Activated CD8-positive, alpha-beta T cell treated with anti-CD3 and anti-CD28 coated beads, Interleukin-2, amount 10 ng/mL, durations not matched to agents 7 days and 5 days (primary cell): Measurements from ENCODE around the gene SNX24. TPM values are rescaled to one million over a fixed set of nuclear protein-coding genes. Genes with fewer than 3 reads are reported as not detected.
"Not testable (repeated sequence)": the region's sequence is repeated elsewhere in the genome, so short reads cannot be mapped to it uniquely, and the experiment has no call there.

Experiments used
- ATAC-seq: fragments of 150-1000 bp; cut with Tn5 transposase; one replicate; pipeline ENCODE4 v1.10.0; 2021; ENCODE audit warnings: moderate library complexity
- CTCF ChIA-PET: fragments of 350-600 bp; sonication (Branson Sonifier 250); formaldehyde crosslinking; loops from one replicate; lab custom pipeline; 2021; ENCODE audit warnings: antibody characterized with exemption; lab: Charles Lee
- POLR2A ChIA-PET: fragments of 350-600 bp; sonication (Branson Sonifier 250); formaldehyde crosslinking; loops from one replicate; lab custom pipeline; 2021; ENCODE audit warnings: antibody characterized with exemption; lab: Charles Lee
- DNase-seq: peaks from one replicate; pipeline ENCODE4 v3.0.0-alpha.2; 2020
- H3K27ac Mint-ChIP-seq: one replicate; pipeline ENCODE4 v1.8.0; 2021; ENCODE audit warnings: mild to moderate bottlenecking, mixed read lengths
- H3K27me3 Mint-ChIP-seq: one replicate; pipeline ENCODE4 v1.8.0; 2021; ENCODE audit warnings: low read depth, mixed read lengths
- H3K36me3 Mint-ChIP-seq: one replicate; pipeline ENCODE4 v1.8.0; 2021; ENCODE audit warnings: low read depth, mixed read lengths
- H3K4me1 Mint-ChIP-seq: one replicate; pipeline ENCODE4 v1.8.0; 2021; ENCODE audit warnings: low read depth, mixed read lengths
- H3K4me3 Mint-ChIP-seq: one replicate; pipeline ENCODE4 v1.8.0; 2021; ENCODE audit warnings: mild to moderate bottlenecking, mixed read lengths
- H3K9me3 Mint-ChIP-seq: one replicate; pipeline ENCODE4 v1.8.0; 2022; ENCODE audit warnings: mixed read lengths; ENCODE audit not compliant: insufficient read depth
- total RNA-seq, 2 experiments: library from RNA; stranded (reverse); gene quantifications; one replicate each; pipeline ENCODE4 v1.2.3, GENCODE V29; 2021

The SNX24 gene
- total RNA-seq, 2 experiments from 2014 or later = 0.29 to 1.6 TPM

DNA sequence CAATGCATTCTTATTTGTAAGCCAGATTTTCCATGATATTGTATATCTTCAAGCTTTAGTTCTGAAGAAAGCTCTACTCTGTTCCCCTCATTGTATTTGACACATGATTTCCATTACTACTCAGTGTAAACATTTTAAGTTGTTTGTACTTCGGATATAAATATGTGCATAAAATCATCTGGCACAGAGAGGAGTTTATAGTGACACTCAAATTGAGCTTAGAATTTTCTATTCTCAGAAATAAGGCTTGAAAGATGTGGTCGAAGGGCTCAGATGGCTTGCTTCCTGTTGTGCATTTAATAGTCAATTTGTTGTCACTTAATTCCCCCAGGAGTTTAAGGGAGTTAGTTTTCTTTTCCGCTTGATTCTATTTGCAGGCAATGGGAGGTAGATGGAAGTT, 102.4 kb downstream of the SNX24 start:
- H3K36me3 Mint-ChIP-seq = no peaks in the 10 kb centered on the region
- ChIA-PET CTCF (no interaction called here), POLR2A (no interaction called here)
- no peak for ATAC-seq
- H3K27ac Mint-ChIP-seq = no peak overlapping the region
- no peak overlapping the region for H3K4me3 Mint-ChIP-seq
- H3K4me1 Mint-ChIP-seq = no peaks in the 10 kb centered on the region
- no peaks in the 10 kb centered on the region for H3K9me3 Mint-ChIP-seq
- no peak for DNase-seq
- peaks cover 2% of the 10 kb centered on the region for H3K27me3 Mint-ChIP-seq

DNA sequence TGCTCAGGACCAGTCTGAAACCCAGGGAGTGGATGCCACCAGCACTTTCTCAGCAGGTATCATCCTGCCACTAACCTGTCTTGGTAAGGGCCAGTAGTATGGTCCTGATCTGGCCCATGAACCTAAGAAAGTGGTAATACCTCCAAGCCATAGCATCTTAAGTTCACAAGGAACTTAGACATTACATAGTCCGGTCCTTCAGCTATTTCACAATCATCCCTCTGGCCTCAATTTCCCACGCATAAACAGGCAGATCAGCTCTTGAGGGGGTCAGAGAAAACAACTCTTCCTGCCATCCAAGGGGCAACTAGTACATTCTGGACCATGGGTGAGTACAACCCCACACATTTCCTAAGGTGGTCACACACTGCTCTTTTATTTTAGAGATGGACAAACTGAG, 102.9 kb downstream of the SNX24 start:
- ChIA-PET CTCF (no interaction called here), POLR2A (no interaction called here)
- no peak for DNase-seq
- ATAC-seq = no peak
- Mint-ChIP-seq H3K27me3 (peaks cover 2% of the 10 kb centered on the region), H3K9me3 (no peaks in the 10 kb centered on the region), H3K36me3 (no peaks in the 10 kb centered on the region), H3K4me1 (no peaks in the 10 kb centered on the region), H3K4me3 (no peak overlapping the region), H3K27ac (no peak overlapping the region)

DNA sequence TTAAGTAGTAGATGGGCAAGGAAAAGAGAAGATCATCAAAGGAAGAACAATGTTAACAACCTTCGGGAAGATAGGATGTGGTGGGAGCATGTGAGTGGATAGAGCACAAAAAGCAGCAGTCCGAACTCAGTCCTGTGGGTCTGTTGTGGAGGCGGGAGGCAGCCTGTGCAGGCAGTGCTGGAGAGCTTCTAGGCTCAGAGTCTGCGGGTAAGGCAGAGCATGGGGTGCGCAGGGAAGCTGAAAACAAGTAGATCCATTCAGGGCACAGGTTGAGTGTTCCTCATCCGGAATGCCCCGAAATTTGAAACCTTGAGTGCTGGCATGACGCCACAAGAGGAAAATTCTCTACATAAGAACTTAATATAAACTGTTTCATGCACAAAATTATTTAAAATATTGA, 106.2 kb downstream of the SNX24 start:
- CTCF ChIA-PET = no interaction called here
- ATAC-seq = no peak
- no peak overlapping the region for H3K27ac Mint-ChIP-seq
- no peak for DNase-seq
- H3K36me3 Mint-ChIP-seq = no peaks in the 10 kb centered on the region
- no peaks in the 10 kb centered on the region for H3K4me1 Mint-ChIP-seq
- POLR2A ChIA-PET = no interaction called here
- no peaks in the 10 kb centered on the region for H3K9me3 Mint-ChIP-seq
- H3K27me3 Mint-ChIP-seq = no peaks in the 10 kb centered on the region
- no peak overlapping the region for H3K4me3 Mint-ChIP-seq

DNA sequence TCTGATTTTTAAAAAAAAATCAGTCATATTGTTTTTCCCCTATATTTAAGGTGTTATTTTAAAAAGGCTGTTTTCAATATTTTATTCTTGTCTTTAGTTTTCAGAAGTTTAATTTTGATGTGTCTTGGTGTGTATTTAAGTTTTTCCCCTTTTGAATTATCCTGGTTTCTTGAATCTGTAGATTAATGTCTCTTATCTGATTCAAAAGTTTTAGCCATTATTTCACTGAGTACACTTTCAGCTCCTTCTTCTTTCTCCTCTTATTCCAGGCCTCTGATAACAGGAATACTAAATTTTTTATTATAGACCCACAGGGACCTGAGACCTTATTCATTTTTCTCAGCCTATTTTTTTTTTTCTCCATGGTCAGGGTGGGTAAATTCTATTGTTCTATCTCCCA, 109.3 kb downstream of the SNX24 start:
- H3K27me3 Mint-ChIP-seq = no peaks in the 10 kb centered on the region
- no peaks in the 10 kb centered on the region for H3K9me3 Mint-ChIP-seq
- POLR2A ChIA-PET = no interaction called here

DNA sequence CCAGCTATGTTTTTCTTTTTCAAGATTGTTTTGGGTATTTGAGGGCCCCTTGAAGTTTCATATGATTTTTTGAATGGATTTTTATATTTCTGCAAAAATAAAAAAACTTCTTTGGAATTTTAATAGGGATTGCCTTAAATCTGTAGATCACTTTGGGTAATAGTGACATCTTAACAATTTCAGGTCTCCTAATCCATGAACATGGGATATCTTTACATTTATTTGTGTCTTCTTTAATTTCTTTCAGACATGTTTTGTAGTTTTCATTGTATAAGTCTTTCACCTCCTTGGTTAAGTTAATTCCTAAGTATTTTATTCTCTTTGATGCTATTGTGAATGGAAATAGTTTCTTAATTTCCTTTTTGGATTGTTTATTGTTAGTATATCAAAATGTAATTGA, 112.0 kb downstream of the SNX24 start:
- ChIA-PET POLR2A (no interaction called here), CTCF (no interaction called here)
- no peak for ATAC-seq
- Mint-ChIP-seq H3K27me3 (no peaks in the 10 kb centered on the region), H3K4me1 (no peaks in the 10 kb centered on the region), H3K4me3 (no peak overlapping the region), H3K27ac (no peak overlapping the region), H3K9me3 (no peaks in the 10 kb centered on the region), H3K36me3 (no peaks in the 10 kb centered on the region)
- DNase-seq = no peak

More for the DNA sequence above, 109.3 kb downstream of the SNX24 start:
- Mint-ChIP-seq H3K27ac (no peak overlapping the region), H3K4me1 (no peaks in the 10 kb centered on the region), H3K36me3 (no peaks in the 10 kb centered on the region), H3K4me3 (no peak overlapping the region)
- CTCF ChIA-PET = no interaction called here
- ATAC-seq (no peak), DNase-seq (no peak)

DNA sequence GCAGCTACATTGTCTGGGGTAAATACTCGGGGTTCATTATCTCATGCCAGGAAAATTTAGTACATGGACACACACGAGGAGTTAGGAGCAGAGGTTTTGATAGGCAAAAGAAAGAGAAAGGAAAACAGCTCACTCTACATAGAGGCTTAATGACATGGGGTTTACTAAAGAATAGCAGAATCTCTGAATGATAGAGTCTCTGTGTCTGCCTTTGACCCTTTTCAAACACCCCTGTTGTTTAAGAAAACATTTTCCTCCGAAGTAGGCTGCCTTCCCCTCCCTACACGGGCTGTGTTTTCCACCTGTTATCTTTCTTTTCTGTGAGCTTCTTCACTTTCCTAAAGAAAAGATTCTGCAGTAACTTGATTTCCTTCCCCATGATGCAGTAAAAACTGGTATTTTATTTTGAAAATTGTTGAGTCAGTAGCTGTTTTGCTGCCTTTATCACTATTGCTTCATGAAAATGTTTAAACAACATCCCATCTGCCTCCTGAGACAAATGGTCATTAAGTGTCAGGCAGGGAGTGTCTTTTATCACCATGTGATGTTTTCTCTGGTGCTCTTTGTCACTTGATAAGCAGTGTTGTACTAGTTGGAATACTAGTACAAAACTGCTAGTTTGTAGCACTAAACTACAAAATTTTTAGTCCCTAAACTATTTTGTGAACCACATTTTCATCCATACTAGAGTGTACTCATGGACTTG, 114.5 kb downstream of the SNX24 start:
- Mint-ChIP-seq H3K9me3 (no peaks in the 10 kb centered on the region), H3K27me3 (no peaks in the 10 kb centered on the region), H3K4me1 (no peaks in the 10 kb centered on the region), H3K36me3 (no peaks in the 10 kb centered on the region), H3K27ac (no peak overlapping the region), H3K4me3 (no peak overlapping the region)
- DNase-seq (no peak), ATAC-seq (no peak)
- ChIA-PET CTCF (no interaction called here), POLR2A (no interaction called here)

DNA sequence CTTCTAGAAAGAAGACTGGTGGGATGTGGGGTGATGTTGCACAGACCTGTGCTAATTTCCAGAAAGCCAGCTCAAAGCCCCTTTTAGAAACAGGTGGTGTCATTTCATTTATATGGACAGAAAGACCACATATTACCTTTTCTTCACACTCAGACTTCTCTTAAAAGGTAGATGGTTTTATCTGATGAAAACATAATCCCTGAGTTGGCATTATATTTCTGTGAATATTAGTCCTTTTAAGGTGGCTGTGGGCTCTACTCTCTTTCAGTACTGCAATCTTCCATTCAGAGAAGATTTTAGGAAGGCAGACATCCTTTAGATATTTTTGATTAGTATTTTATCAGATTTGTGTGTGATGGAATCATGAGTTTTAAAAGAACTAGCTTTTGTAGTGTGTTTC, 117.9 kb downstream of the SNX24 start:
- DNase-seq (no peak), ATAC-seq (no peak)
- H3K36me3 Mint-ChIP-seq = no peaks in the 10 kb centered on the region
- H3K27me3 Mint-ChIP-seq = no peaks in the 10 kb centered on the region
- no peaks in the 10 kb centered on the region for H3K9me3 Mint-ChIP-seq
- no peaks in the 10 kb centered on the region for H3K4me1 Mint-ChIP-seq
- CTCF ChIA-PET = no interaction called here
- H3K4me3 Mint-ChIP-seq = no peak overlapping the region
- H3K27ac Mint-ChIP-seq = no peak overlapping the region
- POLR2A ChIA-PET = no interaction called here

DNA sequence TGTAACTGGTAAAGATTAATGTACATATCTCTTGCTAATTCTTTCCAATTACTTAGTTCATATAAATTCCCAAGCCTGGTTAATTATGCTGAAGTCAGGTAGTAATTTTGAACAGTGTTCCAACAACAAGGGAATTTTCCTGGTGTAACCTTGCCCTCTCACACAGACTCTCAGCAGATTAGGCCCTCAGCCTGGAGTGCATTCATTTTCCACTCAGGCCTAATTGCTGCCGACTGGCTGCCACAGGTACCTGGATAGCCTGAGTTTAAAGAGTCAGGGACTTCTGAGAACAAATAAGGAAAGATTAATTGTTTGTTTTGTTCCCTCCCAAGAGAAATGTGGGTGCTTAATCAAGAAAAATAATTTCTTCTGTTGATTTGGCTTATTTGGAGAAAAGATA, 119.7 kb downstream of the SNX24 start:
- Mint-ChIP-seq H3K27me3 (no peaks in the 10 kb centered on the region), H3K4me1 (no peaks in the 10 kb centered on the region), H3K4me3 (no peak overlapping the region), H3K9me3 (no peaks in the 10 kb centered on the region), H3K36me3 (no peaks in the 10 kb centered on the region), H3K27ac (no peak overlapping the region)
- POLR2A ChIA-PET = no interaction called here
- CTCF ChIA-PET = no interaction called here
- no peak for DNase-seq
- ATAC-seq = no peak

DNA sequence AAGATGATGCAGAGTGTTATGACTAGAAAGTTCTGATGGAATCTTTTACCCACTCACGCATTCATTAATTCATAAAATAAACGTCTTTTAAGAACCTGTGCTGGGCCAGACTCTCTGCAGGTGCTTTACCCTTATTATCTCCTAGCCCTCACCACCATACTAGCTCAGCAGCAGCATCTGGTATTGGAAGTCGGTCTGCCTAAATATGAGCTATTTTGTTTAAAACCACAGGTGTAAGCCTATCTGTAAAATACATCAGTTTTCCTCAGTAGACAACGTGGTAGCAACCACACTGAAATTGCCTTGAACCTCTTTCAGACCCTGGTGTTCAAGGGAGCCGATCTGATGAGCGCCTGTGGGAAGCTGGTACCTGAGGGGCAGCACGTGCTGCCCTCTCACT, 121.7 kb downstream of the SNX24 start:
- Mint-ChIP-seq H3K4me1 (no peaks in the 10 kb centered on the region), H3K27me3 (no peaks in the 10 kb centered on the region), H3K27ac (no peak overlapping the region), H3K36me3 (no peaks in the 10 kb centered on the region), H3K9me3 (no peaks in the 10 kb centered on the region), H3K4me3 (no peak overlapping the region)
- ChIA-PET CTCF (interaction anchor here (1.0 kb wide), 1 partner anchor 499 kb away, joined by 3 read pairs; no protein-coding TSS in a partner anchor), POLR2A (no interaction called here)
- DNase-seq = no peak
- ATAC-seq = no peak

DNA sequence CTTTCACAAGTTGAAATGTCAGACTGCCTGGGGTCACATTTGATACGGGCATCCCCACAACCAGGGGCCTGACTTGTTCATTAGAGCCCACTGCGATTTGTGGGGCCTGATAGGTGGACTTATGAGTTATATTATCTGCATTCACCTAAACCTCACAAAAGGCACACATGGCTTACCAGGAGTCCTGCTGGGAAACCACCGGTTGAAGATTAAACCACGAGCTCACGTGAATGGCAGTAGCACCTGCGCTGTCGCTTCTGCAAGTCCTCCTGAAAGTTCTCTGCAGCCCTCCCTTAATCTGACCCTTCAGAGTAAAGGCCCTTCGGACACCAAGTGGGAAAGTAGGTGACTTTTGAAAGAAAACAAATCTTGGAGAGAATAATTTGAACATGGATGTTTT, 122.2 kb downstream of the SNX24 start:
- no peaks in the 10 kb centered on the region for H3K36me3 Mint-ChIP-seq
- no peak overlapping the region for H3K4me3 Mint-ChIP-seq
- CTCF ChIA-PET = no interaction called here

DNA sequence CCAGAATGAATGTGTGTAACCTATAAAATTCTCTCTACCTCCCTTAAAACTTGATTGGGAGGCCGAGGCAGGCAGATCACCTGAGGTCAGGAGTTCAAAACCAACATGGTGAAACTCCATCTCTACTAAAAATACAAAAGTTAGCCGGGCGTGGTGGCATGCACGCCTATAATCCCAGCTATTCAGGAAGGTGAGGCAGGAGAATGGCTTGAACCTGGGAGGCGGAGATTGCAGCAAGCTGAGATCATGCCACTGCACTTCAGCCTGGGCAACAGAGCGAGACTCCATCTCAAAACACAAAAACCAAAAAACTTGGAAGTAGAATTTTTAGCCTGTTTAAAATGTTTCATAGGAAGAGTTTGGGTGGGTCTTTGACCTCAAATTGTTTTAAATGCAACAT, 122.6 kb downstream of the SNX24 start:
- POLR2A ChIA-PET, H3K27ac Mint-ChIP-seq, ATAC-seq, DNase-seq, H3K4me3 Mint-ChIP-seq, H3K9me3 Mint-ChIP-seq, H3K36me3 Mint-ChIP-seq, H3K27me3 Mint-ChIP-seq, H3K4me1 Mint-ChIP-seq, CTCF ChIA-PET: not testable (repeated sequence)

More for the DNA sequence above, 122.2 kb downstream of the SNX24 start:
- Mint-ChIP-seq H3K27me3 (no peaks in the 10 kb centered on the region), H3K9me3 (no peaks in the 10 kb centered on the region), H3K4me1 (no peaks in the 10 kb centered on the region), H3K27ac (no peak overlapping the region)
- ATAC-seq (no peak), DNase-seq (no peak)
- POLR2A ChIA-PET = no interaction called here

DNA sequence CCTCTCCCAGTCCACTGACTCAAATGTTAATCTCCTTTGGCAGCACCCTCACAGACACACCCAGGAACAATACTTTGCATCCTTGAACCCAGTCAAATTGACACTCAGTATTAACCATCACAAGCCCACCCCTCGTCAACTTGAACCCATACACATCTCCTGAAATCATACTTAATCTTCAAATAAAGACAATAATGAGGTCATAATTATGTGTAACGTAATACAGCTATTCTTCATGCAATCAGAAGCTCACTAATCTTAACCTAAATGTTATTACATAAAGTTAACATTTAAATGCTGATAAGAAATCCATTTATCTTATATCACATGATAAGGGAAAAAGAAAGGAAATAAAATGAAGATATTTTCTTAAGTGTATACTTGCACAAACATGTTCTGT, 125.9 kb downstream of the SNX24 start:
- CTCF ChIA-PET = no interaction called here
- ATAC-seq (no peak), DNase-seq (no peak)
- no peak overlapping the region for H3K27ac Mint-ChIP-seq
- no peaks in the 10 kb centered on the region for H3K27me3 Mint-ChIP-seq
- no peaks in the 10 kb centered on the region for H3K36me3 Mint-ChIP-seq
- POLR2A ChIA-PET = no interaction called here
- H3K4me1 Mint-ChIP-seq = no peaks in the 10 kb centered on the region
- no peak overlapping the region for H3K4me3 Mint-ChIP-seq
- no peaks in the 10 kb centered on the region for H3K9me3 Mint-ChIP-seq

DNA sequence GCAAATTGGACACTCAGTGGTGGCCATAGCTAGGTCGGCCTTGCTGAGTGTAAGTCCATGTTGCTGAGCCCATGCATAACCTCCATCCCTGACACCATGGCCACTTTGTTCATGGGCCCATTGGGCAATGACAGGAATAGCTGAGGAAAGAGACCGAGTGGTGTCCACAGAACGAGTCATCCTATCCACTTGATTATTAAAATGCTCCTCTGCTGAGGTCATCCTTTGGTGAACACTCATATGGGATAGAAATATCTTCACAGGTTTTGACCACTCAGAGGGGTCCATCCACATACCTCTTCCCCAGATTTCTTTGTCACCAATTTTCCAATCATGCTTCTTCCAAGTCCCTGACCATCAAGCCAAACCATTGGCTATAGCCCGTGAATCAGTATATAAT, 127.5 kb downstream of the SNX24 start:
- ATAC-seq (no peak), DNase-seq (no peak)
- no peak overlapping the region for H3K4me3 Mint-ChIP-seq
- H3K27me3 Mint-ChIP-seq = no peaks in the 10 kb centered on the region
- ChIA-PET CTCF (no interaction called here), POLR2A (no interaction called here)
- H3K27ac Mint-ChIP-seq = no peak overlapping the region
- no peaks in the 10 kb centered on the region for H3K9me3 Mint-ChIP-seq
- no peaks in the 10 kb centered on the region for H3K4me1 Mint-ChIP-seq
- no peaks in the 10 kb centered on the region for H3K36me3 Mint-ChIP-seq
